ENCODE measurements around the gene MAFG.

- TF ChIP-seq CTCF (IDR thresholded peaks at IDR 0.05) (no peak), EZH2 (IDR thresholded peaks at IDR 0.05) (no peak), EZH2phosphoT487 (IDR thresholded peaks at IDR 0.05) (no peak)
Measured at GRCh38 chr17:81951785-81952684, 24.5 kb upstream of the MAFG start.
